Omental fat pad (tissue), 4 donors: ENCODE data around the gene POU6F2. TPM values are rescaled to one million over a fixed set of nuclear protein-coding genes. Genes with fewer than 3 reads are reported as not detected.

Experiments
- ATAC-seq: fragments of 150-250 bp; one replicate; pipeline ENCODE4 v1.9.1; 2016; ENCODE audit warnings: mild to moderate bottlenecking, moderate library complexity; ENCODE audit not compliant: low FRiP score
- DNase-seq: peaks from one replicate; pipeline ENCODE4 v3.0.0-alpha.2; 2019; ENCODE audit warnings: low spot score
- total RNA-seq, 4 donors: library from RNA; depleted of rRNA; stranded (reverse); fragments of >200 nt; gene quantifications; one replicate each; pipeline ENCODE4 v1.1.0, GENCODE V29; 2016
- TF ChIP-seq, protein P1 (sequence below), 3 donors: fragments of 450-650 bp; IDR thresholded peaks; one replicate each; pipeline ENCODE4 v1.5.1; 2016 to 2017; ENCODE audit warnings: antibody characterized with exemption in 3 of 3, mild to moderate bottlenecking in 3 of 3, moderate library complexity in 2 of 3

Gene POU6F2
- total RNA-seq, 4 donors from 2014 or later: 0.12 to 0.56 (median 0.37) TPM; not detected in 1

DNA sequence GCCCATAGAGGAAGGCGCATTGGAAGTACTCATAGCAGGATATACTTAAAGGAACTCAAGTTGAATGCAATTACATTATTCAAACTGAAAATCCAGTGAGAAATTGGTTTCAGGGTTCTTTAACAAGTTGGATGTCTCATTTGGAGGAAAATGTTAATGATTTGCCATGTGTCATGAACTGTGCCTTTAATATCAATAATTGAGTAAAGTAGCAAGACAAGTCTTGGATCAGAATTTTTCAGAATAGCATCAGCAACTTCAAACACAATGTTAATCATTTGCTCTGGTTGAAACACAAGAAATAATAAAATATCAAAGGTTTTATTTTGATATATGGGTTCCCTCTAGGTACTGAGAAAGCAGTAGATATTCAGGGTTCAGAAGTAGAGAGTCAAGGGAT is 24.5 kb upstream of the POU6F2 start:
- ATAC-seq: no peak
- TF ChIP-seq, protein P1, sequence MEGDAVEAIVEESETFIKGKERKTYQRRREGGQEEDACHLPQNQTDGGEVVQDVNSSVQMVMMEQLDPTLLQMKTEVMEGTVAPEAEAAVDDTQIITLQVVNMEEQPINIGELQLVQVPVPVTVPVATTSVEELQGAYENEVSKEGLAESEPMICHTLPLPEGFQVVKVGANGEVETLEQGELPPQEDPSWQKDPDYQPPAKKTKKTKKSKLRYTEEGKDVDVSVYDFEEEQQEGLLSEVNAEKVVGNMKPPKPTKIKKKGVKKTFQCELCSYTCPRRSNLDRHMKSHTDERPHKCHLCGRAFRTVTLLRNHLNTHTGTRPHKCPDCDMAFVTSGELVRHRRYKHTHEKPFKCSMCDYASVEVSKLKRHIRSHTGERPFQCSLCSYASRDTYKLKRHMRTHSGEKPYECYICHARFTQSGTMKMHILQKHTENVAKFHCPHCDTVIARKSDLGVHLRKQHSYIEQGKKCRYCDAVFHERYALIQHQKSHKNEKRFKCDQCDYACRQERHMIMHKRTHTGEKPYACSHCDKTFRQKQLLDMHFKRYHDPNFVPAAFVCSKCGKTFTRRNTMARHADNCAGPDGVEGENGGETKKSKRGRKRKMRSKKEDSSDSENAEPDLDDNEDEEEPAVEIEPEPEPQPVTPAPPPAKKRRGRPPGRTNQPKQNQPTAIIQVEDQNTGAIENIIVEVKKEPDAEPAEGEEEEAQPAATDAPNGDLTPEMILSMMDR (IDR thresholded peaks at IDR 0.05): no peak

GRCh38 chr7:38953971-38954370 is 23.7 kb upstream of the POU6F2 start:
- ATAC-seq (no peak), DNase-seq (no peak)
- TF ChIP-seq, protein P1 (IDR thresholded peaks at IDR 0.05): no peak

More for the DNA sequence above, 24.5 kb upstream of the POU6F2 start:
- DNase-seq: no peak

DNA sequence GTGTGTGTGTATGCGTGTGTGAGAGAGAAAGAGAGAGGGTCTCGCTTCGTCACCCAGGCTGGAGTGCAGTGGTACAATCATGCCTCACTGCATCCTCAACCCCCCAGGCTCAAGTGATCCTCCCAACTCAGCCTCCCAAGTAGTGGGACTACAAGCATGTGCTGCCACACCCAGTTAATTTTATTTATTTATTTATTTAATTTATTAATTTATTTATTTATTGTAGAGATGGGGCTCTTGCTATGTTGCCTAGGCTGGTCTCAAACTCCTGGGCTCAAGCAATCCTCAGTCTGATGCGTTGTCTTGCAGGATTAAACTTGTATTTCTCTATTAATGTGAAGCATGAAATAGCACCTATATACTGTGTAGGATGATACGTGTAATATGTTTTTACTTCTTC is 21.8 kb upstream of the POU6F2 start:
- TF ChIP-seq, protein P1 (IDR thresholded peaks at IDR 0.05): no peak
- ATAC-seq: no peak
- no peak for DNase-seq

DNA sequence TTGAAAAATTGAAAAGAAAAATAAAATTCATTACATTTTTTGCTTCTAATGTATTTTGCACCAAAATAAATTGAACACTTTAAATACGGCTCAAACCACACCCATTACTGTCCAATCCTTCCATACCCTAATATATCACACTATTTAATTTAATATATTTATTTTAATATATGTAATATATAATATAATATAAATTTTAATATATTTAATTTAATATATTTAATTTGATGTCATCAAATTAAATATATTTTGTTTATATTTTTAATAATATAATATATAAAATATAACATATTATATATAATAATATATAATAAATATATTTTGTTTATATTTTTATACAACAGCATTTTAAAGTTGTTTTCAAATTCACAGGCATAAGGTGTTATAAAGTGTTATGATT is 15.7 kb upstream of the POU6F2 start:
- DNase-seq (no peak), ATAC-seq (no peak)
- TF ChIP-seq, protein P1 (IDR thresholded peaks at IDR 0.05): no peak

DNA sequence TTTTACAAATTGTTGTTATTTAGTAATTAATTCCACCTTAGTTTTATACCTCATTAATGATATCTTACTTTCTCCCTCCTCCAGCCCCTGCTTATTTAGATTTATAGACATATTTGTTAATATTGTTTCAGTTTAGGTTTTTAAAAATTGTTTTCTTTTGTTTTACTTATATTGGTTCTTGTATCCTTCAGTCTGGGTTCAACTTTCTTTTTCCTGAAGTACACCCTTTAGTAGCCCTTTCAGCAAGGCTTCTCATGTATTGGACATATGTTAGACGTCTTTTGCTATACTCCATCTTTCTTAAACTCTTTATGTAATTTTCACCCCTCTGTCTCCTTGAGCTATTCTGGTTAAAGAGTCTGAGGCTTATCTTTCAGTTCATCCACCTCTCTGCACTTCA is 12.8 kb upstream of the POU6F2 start:
- no peak for DNase-seq
- TF ChIP-seq, protein P1 (IDR thresholded peaks at IDR 0.05): no peak
- no peak for ATAC-seq

DNA sequence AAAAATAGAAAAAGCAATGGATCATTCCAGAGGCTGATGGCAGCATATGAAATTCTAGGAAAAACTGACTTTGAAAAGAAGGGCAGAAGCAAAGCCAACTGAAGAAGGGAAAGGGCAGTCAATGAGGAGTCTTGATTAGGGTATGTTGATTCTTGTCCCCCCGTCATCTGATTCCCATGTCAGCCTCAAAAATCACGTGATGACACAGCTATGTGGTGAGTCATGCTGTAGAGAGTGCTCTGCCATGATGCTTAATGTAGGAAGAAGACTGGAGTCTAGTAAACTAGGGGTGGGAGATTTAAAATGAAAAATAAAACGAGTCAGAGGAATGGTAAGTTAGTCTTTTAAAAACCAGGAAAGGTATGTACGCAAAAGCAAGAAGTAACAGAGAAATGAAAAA is 3.9 kb upstream of the POU6F2 start:
- TF ChIP-seq, protein P1 (IDR thresholded peaks at IDR 0.05): no peak
- DNase-seq: no peak
- no peak for ATAC-seq

GRCh38 chr7:38975944-38976392 is 1.7 kb upstream of the POU6F2 start:
- ATAC-seq (no peak), DNase-seq (no peak)
- TF ChIP-seq, protein P1 (IDR thresholded peaks at IDR 0.05): no peak
